Activated CD8-positive, alpha-beta memory T cell treated with anti-CD3 and anti-CD28 coated beads, Interleukin-2, amount 50 U/mL, for 1 hour (primary cell): ENCODE results near the gene UNC93A.
"Not testable (repeated sequence)": the region's sequence is repeated elsewhere in the genome, so short reads cannot be mapped to it uniquely, and the experiment has no call there.

Experiments
- DNase-seq: peaks from one replicate; pipeline ENCODE4 v3.0.0-alpha.2; 2020; ENCODE audit errors: extremely low read depth

Gene UNC93A

DNA sequence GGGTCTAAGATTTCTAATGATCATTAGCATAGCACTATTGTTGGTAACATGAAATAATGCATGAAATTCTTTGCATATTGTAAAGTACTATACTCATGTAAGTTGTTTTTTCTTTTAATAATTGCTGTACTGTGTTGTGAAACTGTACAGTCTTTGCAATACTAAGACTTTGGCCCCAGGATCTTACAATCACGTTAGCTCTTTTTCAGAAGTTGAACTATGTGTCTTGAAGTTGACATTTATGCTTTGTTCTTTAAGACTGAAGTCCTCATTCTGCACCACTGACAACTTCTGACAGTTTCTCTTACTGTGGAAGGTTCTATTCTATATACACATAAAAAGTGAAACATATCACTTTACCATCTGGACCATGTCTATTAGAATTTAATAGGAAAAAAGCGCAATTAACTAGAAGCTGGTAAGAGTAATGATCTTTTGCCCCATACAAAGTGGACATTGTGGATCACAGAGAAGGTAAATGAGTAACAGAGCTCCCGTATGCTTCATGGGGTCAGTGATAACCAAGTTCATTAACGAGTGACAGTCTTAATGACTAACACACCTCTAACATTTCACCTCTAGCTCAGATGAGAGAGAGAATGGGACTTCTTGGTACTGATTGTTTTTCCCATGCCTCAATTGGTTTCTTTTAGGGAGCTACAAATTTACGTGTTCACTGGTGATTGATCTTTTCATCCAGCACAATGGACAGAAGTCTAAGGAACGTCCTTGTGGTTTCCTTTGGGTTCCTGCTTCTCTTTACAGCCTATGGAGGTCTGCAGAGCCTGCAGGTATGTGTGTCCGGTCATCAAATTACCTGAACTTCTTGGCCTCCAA is at the start of gene UNC93A:
Gene UNC93A (plus strand): TSS at position 530 of the 837 bp plus-strand sequence. CDS start 175 bp downstream, at position 705.
- no peak for DNase-seq

DNA sequence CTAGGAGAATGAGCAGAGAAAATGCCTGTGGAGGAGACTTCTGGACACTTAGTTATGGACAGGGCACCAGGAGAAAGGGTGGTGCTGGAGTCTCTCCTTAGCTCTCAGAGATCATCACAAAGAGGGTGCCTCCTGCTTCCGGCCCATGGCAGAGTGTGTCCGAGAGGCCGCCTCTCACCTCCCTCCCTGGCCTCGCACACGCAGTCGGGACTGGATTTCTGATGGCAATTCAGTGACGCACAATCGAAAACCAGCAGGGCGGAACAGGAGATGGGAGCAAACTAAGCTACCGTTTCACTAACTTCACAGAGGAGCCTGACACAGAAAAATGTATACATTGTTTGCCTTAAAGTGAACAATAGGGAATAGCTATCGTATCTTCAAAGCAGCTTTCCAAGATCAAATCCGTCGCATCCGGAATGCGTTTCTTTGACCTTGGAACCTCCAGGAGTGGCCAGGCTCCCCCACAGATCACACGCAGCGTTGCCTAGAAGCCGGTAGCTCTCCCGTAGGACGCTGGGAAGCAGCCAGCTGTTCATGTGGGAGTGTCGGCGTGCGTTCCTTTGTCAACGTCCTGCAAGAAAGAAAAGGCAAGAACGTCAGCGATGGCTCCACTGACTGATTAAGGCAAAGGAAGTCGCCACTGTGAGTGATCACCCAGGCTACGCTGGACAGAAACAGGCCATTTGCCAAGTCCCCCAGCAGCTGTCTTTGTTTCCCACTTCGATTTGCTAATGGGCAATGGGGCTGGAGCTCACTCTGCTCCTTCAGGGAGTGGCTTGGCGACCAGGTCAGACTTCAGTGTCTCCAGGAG is 49.6 kb upstream of the UNC93A start:
- not testable (repeated sequence) for DNase-seq

DNA sequence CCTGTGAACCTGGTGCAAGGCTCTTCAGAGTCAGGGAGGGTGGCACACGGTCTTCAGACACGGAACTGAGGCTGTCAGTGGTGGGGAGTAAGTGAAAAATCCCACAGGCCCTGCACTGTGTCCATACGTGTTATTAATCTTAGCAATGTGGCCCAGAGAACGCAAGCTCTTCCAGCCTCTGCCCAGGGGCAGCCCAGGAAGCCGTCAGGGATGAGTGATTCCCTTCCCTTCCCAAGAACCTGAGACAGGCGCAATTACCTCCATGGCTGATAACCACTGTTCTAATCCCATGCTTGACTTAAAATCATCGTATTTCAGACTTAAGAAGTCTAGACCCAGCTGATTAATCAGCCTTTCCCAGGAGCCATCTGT is 49.0 kb upstream of the UNC93A start:
- not testable (repeated sequence) for DNase-seq

DNA sequence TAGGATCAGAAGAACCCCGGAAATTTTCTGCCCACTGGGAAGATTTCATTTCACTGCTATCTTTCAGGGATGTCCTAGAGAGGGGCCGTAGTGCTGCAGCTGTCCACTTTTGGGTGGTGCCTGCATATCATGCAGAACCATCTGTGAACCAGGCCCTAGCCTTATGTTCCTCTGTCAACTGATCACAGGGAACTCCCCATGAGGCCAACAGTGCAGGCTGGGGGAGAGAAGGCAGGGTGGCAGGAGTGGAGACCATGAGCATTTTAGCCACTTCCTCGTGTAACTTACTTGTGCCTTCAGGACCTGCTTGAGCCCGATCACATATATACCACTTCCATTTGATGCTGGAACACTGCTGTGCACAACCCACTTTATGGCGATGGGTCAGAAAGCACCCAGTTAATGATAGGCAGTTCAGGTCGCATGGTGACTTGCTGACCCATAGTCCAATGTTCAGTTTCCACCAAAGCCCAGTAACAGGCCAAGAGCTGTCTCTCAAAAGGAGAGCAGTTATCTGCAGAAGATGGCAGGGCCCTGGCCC is 48.5 kb upstream of the UNC93A start:
- DNase-seq: not testable (repeated sequence)

DNA sequence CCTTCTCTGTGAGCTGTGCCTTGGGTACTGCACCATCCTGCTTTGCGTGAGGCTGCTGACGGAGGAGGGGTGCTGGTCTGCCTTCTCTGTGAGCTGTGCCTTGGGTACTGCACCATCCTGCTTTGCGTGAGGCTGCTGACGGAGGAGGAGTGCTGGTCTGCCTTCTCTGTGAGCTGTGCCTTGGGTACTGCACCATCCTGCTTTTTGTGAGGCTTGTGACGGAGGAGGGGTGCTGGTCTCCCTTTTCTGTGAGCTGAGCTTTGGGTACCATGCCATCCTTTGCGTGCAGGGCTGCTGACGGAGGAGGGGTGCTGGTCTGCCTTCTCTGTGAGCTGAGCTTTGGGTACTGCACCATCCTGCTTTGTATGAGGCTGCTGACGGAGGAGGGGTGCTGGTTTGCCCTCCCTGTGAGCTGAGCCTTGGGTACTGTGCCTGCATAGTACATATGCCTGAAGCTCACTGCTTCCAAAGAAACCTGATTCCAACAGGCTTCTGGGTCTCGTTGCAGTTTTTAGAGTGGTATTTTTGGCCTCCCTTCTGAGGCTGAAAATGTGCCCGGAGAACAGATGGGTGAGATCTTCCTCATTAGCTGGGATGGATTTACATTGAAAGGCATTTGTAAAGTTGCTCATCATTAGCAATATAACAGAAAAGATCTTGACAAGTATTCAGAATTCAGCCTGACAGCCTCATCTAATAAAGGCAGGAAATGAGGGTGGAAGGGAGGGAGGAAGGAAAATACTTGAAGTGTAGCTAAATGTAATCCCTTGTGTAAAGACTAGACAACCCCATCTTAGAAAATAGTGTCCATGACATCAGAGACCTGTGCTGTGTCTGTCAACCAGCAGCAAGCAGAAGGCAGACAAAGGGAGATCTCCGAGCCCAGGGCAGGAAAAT is 46.8 kb upstream of the UNC93A start:
- DNase-seq: no peak

DNA sequence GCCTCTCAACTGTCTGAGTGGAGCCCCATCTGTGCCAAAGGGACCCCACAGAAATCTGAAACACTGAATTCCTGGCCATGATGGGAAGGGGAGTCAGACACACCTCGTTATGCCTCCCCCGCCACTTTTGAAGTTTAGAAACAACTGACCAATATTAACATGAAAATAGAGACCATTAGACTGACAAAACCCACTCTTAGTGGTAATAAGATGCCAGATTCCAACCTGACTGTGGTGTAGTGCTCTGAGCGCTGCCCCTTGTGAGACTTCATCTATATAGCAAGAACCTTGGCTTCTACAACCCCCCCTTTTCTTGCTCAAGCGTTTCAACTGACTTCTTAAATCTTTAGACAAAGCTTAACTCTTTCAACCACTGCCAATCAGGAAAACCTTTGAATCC is 46.1 kb upstream of the UNC93A start:
- no peak for DNase-seq

DNA sequence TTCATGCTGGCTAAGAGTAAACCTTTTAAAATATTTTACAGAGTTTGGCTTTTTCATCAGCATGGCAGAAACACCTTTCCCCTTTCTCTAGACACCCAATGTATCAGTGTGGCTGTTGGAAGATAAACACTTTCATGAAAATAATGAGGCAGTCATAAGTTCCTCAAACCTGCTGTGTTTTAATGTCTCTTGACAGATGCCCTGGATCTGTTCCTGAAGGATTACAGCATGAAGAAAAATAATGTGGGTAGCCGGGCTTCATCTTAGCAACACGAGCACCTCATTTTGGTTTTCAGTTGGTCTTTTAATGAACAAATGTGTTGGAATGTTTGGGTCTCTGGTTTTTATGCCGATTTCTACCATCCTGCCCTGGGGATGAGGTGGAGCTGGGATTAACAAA is 45.5 kb upstream of the UNC93A start:
- no peak for DNase-seq

DNA sequence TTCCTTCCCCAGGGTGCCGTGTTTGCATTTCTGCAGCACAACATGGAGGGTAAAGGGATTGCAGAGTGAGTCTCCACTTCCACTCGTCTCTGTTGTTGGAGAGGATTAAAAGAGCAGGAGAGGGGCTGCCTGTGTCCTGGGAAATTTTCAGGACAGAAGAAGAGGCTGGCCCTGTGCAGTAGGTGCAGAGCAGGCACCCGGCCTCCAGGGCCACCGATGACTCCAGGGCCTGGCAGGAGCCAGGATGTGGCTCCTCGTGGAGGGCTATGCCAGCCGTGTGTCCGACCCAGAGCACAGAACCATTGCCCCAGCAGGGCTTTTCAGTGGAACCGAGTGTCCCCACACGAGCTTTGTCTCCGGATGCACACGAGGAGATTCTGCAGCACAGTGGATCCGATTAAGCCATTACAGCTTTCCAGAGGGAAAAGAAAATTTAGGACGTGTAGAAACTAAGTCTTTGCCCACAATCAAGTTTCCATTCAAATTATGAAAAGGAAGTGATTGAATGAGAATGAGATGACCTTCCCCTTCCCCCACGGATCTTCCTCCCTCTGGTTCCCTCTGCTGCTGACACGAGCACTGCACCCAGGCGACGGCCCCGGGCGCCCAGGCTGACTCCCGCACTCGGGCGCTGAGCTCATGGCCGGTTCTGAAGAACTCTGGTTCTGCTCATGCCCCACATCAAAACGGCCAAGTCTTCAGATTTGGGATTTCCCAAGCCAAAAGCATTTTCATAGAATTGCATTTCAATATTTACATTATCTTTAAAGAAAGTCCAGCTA is 43.1 kb upstream of the UNC93A start:
- no peak for DNase-seq

DNA sequence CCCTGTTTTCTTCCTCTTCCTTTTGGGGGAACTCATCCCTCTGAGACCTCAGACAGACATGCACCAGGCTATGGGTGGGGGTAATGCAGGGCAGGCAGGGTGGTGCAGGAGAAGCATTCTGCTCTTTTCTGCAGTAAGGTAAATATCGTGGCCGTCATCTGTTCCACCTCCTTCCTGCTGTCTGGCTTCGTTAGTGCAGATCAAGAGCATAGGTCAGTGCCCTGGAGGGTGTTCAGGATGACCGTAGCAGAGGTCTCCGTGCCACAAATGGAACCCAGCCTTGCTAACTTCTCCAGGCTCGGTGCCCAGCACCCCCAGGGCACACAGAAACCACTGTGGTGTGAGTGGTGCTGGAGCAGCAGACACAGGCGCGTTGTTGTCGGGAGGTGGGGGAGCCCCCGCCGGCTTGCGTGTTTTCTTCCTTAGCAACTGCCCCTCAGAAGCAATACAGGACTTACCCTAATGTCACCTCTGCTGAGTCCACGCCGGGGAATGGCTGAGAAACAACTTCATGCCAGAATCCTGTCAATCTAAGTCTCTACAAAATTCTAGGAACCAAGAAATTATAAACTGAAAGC is 42.1 kb upstream of the UNC93A start:
- not testable (repeated sequence) for DNase-seq

DNA sequence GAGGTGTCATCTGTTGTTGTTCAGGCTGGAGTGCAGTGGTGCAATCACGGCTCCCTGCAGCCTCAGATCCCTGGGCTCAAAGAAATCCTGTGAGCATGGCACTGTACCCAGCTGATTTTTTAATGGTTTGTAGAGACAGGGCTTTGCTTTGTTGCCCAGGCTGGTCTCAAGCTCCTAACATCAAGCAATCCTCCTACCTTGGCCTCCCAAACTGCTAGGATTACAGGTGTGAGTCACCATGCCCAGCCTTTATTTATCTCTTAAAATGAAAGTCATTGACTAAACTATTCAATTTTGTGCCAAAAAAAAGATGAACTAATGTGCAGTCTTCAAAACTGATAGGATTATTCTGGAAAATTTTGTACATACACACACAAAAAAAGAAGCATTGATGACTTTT is 38.8 kb upstream of the UNC93A start:
- no peak for DNase-seq

DNA sequence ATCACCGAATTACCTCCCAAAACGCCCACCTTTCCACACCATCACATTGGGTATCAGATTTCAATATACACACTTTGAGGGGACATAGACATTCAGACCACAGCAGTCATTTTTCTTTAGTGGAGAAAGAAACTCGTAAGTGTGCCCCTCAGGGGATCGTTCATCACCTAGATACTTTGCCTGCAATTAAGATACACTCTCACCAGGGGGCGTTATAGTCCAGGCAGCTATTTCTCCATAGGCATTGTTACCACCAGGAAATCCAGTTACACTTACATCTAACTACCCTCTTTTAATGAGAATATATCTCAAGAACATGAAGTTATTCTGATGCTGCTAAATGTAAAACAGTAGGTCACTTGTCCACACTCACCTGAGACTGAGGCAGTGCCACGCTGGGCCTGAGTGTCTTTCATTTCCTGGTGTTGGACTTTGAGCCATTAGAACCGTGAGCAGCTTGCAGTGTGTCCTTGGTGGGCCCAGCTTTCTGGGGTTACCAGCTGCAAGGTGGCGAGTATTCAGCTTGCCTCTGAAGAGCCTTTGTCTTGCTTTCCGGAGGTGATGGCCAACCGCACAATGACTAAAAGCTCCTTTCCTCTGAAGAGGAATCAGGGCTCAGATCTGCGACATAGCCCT is 35.1 kb upstream of the UNC93A start:
- no peak for DNase-seq

DNA sequence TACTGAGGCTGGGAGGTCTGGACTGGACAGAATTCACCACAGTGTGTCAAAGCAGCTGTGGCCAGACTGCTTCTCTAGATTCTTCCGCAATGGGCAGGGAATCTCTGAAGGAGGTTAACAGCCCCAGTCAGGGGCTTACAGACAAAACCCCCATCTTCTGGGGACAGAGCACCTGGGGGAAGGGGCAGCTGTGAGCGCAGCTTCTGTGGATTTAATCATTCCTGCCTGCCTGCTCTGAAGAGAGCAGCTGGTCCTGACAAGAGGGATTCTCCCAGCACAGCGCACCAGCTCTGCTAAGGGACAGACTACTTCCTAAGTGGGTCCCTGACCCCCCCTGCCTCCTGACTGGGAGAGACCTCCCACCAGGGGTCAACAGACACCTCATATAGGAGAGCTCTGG is 32.5 kb upstream of the UNC93A start:
- DNase-seq: no peak

DNA sequence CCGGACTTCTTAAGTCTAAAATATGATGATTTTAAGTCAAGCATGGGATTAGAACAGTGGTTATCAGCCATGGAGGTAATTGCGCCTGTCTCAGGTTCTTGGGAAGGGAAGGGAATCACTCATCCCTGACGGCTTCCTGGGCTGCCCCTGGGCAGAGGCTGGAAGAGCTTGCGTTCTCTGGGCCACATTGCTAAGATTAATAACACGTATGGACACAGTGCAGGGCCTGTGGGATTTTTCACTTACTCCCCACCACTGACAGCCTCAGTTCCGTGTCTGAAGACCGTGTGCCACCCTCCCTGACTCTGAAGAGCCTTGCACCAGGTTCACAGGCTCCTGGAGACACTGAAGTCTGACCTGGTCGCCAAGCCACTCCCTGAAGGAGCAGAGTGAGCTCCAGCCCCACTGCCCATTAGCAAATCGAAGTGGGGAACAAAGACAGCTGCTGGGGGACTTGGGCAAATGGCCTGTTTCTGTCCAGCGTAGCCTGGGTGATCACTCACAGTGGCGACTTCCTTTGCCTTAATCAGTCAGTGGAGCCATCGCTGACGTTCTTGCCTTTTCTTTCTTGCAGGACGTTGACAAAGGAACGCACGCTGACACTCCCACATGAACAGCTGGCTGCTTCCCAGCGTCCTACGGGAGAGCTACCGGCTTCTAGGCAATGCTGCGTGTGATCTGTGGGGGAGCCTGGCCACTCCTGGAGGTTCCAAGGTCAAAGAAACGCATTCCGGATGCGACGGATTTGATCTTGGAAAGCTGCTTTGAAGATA is 24.9 kb upstream of the UNC93A start:
- DNase-seq: not testable (repeated sequence)

DNA sequence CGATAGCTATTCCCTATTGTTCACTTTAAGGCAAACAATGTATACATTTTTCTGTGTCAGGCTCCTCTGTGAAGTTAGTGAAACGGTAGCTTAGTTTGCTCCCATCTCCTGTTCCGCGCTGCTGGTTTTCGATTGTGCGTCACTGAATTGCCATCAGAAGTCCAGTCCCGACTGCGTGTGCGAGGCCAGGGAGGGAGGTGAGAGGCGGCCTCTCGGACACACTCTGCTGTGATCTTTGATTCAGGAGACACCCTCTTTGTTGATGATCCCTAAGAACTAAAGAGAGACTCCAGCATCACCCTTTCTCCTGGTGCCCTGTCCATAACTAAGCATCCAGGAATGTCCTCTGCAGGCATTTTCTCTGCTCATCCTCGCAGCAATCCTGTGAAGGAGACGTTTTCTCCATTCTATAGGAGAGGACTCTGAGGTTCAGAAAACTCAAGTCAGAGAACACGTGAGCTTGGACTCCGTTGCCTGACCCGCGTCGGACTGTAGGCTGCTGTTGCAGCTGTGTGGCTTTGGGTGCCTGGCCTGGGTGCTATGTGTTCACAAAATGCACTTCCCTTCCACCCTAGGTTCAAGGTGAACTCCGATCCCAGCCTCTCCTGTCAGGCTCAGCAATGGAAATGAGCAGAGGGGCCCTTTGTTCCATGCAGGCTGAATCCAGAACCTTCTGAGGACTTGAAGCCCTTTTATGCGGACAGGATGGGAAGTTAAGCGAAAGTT is 24.1 kb upstream of the UNC93A start:
- no peak for DNase-seq

DNA sequence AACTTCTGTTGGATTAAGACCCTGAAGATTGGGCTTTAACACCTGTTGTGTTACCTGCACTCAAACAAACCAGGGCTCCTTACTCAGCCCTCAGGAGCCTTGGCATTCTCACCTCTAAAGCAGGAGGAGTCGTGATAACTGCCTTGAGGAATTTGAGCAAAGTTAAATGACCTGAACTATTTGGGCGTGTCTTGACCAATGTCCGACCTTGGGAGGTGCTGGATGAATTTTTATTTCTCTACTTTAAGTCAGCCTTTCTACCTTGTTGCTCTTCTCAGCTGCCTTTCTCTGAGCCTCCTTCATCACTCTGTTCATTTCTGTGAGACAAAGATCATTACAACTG is 23.6 kb upstream of the UNC93A start:
- not testable (repeated sequence) for DNase-seq

DNA sequence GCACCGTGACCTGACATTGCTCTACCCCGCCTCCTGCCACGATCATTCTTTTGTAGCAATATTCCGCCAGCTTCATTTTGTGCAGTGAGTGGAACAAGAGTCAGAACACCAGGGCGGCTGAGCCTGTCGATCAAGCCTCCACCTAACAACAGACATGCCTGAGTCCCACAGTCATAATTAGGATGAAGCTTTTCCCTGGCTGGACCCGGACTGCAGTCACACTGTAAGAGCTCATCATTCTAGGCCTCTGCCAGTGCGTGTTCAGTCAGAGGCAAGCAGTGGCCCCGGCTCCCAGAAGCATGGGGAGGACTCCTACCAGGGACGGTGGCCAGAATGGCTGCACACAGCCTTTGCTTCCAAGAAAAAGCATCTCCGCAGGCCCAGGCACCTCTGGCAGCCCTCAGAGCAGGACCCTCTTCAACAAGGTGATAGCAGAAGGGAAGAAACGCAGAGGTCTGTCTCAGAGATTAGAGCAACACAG is 23.2 kb upstream of the UNC93A start:
- no peak for DNase-seq

DNA sequence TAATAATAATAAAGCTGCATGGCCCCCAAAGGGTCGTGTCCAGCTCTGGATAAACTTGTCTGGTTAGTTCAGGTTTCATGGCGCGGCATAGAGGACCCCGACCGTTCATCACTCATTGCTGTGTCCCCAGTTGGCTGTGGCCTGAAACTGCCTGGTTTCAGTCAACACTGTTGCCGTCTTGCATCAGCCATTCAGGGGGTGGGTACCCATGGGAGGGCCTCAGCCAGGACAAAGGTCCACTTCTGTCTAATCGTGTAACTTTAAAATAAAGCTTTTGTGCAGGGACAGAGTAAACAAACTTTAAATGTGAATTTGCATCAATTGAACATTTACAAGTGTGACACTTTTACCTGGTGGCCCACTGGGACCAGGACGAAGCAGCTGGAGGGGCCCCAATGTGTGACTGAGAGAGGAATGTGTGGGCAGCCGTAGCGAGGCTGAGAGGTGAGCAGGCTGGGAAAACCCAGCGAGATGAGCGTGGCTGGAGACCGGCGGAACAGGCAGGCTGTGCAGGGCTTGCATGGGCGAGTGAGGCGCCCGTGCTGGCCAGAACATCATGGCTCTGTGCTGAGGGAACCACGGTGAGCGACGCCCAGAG is 22.3 kb upstream of the UNC93A start:
- DNase-seq: no peak
